NCI-H1092 treated with DMSO at 0.1 percent for 48 hours (cell line): Measurements from ENCODE around the gene PLEKHA7.
A peak's percentile ranks its signal among the peaks of the same experiment; 100 is the strongest.
"Not testable (repeated sequence)": the region's sequence is repeated elsewhere in the genome, so short reads cannot be mapped to it uniquely, and the experiment has no call there.

Source experiments
- DNase-seq: peaks from one replicate; lab custom pipeline; 2025; lab: John Stamatoyannopoulos, UW

PLEKHA7 gene

GRCh38 chr11:16976379-16976778, 37.8 kb downstream of the PLEKHA7 start:
- DNase-seq = no peak

- no peak for DNase-seq
Observed at GRCh38 chr11:16975906-16976305, 38.3 kb downstream of the PLEKHA7 start.

DNA sequence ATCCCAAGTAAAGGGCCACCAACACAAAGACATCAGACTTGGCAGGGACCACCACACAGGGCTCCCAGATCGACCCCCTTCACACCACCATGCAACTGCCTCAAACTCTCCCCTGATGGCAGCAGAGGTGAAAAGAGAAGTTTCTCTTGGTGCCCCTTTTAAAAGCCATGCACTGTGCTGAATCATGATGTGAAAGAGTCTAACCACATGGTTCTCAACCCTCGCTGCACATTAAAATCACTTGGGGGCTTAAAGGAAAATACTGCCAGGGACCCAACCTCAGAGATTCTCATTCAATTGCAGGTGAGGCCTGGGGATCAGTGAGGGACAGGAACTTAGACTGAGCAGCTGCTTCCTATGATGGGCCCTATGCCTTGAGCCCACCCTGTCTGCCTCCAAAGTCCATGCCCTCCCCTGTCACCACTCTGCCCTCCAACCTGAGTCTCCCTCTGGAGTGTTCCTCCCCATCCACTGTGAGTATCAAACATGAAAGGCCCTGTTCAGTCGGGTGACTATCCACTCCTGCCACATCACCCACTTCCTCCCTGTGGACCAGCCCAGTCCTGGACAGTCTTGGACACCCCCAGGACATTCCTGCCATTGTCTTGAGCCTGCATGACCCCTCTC, 40.8 kb downstream of the PLEKHA7 start:
- no peak for DNase-seq

GRCh38 chr11:16969010-16969999, 44.9 kb downstream of the PLEKHA7 start:
- DNase-seq = no peak

- no peak for DNase-seq
Observed at GRCh38 chr11:16968196-16968595, 46.0 kb downstream of the PLEKHA7 start.

- no peak for DNase-seq
Observed at GRCh38 chr11:16966930-16967671, 47.1 kb downstream of the PLEKHA7 start.

GRCh38 chr11:16964501-16964900, 49.7 kb downstream of the PLEKHA7 start:
- no peak for DNase-seq

DNA sequence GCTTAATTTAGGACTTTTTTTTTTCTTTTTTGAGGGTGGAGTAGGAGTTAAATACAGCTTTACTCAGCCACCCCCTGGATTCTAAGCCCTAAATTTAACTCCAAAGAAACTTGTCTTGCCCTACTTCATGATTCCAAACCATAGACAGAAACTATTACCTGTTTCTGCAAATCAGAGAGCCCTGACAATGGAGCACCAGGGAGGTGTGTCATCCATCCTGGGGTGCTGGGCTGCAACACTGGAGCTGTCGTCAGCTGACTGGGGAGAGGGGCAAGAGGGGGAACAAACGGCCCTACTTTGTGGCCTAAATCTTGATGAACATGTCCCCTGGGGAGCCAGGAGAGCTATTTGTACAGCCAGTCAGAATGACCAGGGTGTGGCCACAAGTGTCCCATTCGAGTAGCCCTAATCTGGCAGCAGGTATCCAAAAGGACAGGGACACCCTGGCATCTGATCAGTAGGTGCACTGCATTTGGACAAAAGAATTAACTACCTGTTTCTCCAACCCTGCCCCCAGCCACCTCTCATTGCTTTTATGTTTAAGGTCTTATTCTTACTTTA, 50.8 kb downstream of the PLEKHA7 start:
- no peak for DNase-seq

DNA sequence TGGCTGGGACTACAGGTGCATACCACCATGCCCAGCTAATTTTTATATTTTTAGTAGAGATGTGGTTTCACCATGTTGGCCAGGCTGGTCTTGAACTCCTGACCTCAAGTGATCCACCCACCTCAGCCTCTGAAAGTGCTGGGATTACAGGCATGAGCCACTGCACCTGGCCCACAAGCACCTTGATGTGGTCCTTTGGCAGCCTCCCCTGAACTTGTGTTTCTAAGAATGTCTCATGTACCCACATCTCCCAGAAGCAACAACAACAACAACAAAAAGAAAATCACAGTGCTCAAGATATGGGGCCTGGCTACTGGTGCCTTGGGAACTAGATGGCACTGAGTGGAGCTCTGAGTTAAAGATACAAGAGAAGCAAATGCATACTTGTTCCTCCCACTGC, 51.6 kb downstream of the PLEKHA7 start:
- DNase-seq = not testable (repeated sequence)

DNA sequence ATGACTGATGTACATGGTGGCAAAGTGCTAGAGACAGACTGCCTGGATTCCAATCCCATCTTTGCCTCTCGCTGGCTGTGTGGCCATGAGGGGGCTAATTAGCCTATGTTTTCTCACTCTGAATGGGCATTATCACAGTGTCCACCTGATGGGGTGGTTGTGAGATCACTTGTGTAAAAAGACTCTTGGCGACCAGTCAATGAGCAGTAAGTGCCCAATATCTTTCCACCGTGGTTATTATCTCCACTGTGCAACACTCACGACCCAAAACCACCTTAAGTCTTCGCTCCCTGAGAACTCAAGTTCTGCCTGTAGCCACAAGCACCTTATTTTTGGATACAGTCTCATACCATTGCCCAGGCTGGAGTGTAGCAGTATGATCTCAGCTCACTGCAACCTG, 52.1 kb downstream of the PLEKHA7 start:
- DNase-seq = no peak

DNA sequence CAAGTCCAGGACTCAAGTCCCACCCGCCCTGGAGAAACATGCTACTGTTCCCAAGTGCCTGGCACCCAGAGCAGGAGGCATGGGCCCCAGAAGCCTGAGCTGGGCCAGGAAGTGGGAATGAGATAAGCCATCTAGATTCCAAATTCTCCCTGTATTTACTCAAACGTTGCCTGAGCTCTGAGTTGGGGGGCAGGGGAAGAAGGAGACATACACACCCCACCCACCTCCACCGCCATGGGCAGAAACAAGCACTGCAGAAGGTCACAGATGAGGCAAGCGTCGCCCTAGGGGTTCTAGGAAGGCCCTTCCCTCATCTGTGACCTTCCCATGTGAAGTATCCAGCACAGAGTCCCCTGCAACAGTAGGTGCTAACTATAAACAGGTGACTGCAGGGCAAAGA, 54.0 kb downstream of the PLEKHA7 start:
- DNase-seq = no peak

GRCh38 chr11:16959602-16960001, 54.6 kb downstream of the PLEKHA7 start:
- DNase-seq = peak; percentile 72

GRCh38 chr11:16958833-16959232, 55.4 kb downstream of the PLEKHA7 start:
- DNase-seq = peak; percentile 24

DNA sequence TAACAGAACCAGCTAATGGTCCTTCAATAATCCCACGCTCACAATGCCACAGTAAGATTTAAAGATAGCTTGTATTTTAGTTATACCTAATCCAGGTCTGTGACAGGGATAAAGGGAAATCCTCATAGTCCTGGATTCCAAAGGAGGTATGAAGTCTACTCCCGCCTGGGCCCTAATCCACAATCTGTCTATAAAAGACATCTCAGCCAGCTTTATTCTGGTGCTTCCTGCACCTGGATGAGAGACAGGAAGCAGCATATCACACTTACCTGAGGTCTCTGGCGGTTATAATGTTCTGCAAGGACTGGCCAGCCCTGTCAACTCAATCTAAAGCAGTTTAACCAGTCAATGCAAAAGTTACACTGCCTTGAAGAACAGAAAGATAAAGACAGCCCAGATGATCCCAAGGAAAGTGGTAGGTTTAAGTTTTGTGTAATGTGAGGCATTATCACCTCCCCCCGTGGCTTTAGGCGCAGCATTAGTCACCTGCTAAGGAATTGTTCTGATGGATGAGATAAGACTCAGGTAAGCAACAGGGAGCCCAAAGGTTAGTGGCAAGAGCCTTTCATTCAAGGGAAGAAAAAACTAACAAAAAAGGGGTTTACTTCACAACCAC, 57.6 kb downstream of the PLEKHA7 start:
- DNase-seq = no peak

DNA sequence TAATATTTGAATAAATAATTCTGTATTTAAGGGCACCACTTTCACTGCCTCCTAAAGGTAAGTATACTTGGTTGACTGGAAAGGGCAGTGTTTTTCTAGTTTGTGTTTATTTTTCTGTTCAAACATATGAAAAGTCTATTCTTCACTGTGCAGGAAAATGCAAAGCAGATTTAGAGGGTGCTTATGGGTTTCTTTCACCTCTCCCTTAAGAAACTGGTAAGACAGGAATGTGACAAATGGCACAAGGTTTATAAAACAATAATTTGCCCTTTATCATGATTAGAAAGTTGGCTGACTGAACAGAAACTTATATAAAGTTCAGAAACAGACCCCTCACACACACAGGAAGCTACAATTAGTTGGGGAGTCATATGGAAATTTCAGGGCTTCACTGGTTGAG, 60.6 kb downstream of the PLEKHA7 start:
- no peak for DNase-seq

- no peak for DNase-seq
Observed at GRCh38 chr11:16946477-16947282, 67.5 kb downstream of the PLEKHA7 start.

DNA sequence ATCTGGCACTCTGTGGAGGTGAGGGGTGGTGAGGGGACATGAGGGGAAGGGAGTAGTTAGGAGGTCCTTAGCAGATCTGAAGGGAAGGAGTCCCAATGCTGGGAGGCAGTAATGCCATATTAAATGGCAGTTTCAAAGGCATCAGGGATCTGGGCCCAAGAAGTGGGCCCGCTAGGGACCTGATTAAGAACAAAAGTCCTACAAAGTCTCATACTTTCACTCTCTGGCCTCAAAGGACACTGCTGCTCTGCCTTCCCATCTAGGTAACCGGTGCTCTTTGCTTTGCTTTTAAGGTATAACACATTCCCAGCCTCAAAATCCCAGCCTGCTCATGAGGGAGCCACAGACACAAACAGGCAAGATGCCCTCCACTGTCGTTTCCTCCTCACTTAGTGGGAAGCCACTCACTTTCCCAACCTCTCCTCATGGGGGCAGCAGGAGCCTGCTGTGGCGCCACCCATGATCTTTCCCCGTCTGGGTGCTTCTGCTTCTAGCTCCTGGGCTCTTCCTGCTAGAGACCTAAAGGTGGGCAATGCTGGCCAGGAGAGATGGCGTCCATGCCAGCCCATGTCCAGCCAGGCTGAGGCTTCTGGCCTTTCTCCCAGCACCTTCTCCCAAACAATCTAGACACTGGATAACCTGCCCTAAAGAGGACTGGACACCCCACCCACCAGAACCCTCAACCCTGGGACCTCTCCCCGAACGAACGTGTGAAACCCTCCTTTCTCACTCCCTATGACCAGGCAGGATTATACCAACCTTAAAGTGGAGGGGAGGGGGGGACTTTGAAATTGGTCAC, 68.3 kb downstream of the PLEKHA7 start:
- peak; percentile 59 for DNase-seq

DNA sequence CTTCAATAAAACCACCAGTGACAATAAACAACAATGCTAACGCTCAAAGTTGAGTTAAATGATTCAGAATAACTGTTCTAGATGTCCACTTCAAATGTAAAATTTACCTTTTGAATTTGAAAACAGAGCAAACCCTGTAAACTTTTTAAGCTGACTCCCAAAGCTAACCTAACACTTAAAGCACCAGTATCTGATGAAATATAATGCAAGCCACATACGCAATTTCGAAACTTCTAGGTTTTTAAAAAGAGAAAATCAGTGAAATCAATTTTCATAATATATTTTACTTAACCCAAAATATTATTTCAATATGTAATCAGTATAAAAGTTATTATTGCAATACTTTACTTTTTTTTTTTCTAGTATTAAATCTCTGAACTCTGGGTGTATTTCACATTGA, 71.3 kb downstream of the PLEKHA7 start:
- no peak for DNase-seq

DNA sequence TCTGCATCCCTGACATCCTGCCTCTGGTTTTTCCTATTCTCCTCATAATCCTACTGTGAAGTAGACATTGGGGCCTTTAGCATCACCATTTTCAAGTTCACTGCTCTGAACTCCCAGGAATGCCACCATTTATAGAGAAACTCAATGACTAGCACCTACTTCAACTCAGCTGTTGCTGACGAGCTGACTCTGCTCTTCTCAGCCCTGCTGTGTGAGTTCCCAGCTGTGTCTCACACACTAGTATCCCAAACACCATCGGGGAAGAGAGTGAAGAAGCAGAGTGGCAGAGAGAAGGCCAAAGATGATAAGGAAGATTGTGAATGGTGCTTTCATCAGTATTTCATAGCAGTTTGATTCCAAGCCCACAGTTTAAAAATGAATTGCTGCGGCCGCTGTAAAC, 71.9 kb downstream of the PLEKHA7 start:
- no peak for DNase-seq

- DNase-seq = no peak
Observed at GRCh38 chr11:16941935-16942334, 72.3 kb downstream of the PLEKHA7 start.
